Measurements from ENCODE around the gene MAP2K7.
A peak's percentile ranks its signal among the peaks of the same experiment; 100 is the strongest.

The MAP2K7 gene

GRCh38 chr19:7901337-7901736 lies 2.3 kb upstream of the MAP2K7 start:
- TF ChIP-seq, protein P1, sequence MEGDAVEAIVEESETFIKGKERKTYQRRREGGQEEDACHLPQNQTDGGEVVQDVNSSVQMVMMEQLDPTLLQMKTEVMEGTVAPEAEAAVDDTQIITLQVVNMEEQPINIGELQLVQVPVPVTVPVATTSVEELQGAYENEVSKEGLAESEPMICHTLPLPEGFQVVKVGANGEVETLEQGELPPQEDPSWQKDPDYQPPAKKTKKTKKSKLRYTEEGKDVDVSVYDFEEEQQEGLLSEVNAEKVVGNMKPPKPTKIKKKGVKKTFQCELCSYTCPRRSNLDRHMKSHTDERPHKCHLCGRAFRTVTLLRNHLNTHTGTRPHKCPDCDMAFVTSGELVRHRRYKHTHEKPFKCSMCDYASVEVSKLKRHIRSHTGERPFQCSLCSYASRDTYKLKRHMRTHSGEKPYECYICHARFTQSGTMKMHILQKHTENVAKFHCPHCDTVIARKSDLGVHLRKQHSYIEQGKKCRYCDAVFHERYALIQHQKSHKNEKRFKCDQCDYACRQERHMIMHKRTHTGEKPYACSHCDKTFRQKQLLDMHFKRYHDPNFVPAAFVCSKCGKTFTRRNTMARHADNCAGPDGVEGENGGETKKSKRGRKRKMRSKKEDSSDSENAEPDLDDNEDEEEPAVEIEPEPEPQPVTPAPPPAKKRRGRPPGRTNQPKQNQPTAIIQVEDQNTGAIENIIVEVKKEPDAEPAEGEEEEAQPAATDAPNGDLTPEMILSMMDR (IDR thresholded peaks at IDR 0.05; ENCODE audit: low read depth, low read length) = no peak
- in situ Hi-C loops (cut with HindIII; ENCODE audit: low sequenced_read_pairs) = no loop called here
- no peak overlapping the region for H3K4me3 ChIP-seq (ENCODE audit: low read depth, low read length)
- no peak for DNase-seq (ENCODE audit: low read depth, low spot score)

DNA sequence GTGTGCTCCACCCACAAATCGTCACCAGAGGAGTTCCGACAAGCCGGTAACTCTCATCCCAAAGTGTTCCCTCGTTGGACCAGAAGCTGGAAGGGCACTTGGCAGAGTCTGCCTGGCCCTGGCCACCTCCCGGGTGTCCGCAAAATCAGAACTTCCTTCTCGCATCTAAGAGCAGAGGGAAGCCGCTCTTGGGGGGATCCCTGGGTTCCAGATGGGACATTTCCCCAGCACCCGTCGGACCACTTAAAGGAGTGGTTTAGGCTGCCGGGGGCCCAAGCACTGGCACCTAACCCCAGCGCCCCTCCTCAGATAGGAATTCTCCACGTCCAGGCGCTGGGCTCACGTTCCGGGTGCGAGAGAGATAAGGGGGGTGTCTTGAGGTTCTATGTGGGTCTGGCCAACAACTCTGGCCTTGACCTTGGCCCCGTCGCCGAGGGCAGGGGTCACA lies 857 bp upstream of the MAP2K7 start:
- peak overlapping the region; percentile 57 for H3K4me3 ChIP-seq (ENCODE audit: low read depth, low read length)
- TF ChIP-seq, protein P1 (IDR thresholded peaks at IDR 0.05; ENCODE audit: low read depth, low read length) = no peak
- DNase-seq (ENCODE audit: low read depth, low spot score) = no peak
- in situ Hi-C loops (cut with HindIII; ENCODE audit: low sequenced_read_pairs) = no loop called here

DNA sequence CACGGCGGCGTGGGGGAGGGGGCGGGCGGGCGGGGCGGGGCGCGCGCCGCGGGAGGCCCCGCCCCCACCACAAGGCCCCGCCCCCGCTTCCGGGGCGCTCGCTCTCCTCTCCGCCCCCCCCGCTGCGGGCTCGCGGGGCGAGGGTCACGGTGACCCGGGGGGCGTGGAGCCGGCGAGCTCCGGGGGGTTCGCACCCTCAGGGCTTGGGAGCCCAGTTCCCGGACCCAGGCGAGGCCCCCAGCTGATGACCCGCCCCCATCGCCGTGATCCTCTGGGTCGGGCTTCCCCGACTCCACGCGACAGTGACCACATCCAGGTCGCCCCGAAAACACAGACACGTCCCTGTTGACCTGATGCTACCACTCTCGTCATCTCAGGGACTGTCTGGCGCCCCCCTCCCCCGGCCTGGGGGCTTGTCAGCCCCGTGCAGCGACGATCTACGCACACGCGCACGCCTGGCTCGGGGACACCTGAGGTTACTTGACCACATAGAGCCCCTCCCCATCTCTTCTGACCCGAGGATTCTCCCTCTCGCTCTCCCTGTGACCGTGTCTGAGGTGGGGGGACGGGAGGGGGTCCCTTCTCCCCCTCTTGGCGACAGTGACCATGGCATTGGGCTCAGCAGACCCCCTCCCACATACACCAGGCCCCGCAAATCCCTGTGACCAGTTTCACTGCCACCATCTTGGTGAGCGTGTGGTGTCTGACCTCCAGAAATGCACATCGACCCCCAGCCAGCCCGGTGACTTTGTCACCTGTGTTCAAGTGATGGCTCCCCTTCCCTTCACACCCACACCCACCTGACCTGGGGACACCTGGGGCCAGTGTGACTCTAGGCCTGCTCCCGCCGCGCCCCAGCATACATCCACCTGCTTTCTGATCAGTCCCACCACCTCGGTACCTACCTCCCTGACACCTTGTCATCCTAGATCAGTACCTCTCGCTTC lies 670 bp downstream of the MAP2K7 start:
- DNase-seq (ENCODE audit: low read depth, low spot score) = peak; percentile 15
- in situ Hi-C loops (cut with HindIII; ENCODE audit: low sequenced_read_pairs) = no loop called here
- peak overlapping the region; percentile 91 for H3K4me3 ChIP-seq (ENCODE audit: low read depth, low read length)
- TF ChIP-seq, protein P1 (IDR thresholded peaks at IDR 0.05; ENCODE audit: low read depth, low read length) = no peak

GRCh38 chr19:7905268-7905667 lies 1.6 kb downstream of the MAP2K7 start:
- H3K4me3 ChIP-seq (ENCODE audit: low read depth, low read length) = no peak overlapping the region
- DNase-seq (ENCODE audit: low read depth, low spot score) = no peak
- TF ChIP-seq, protein P1 (IDR thresholded peaks at IDR 0.05; ENCODE audit: low read depth, low read length) = no peak
- in situ Hi-C loops (cut with HindIII; ENCODE audit: low sequenced_read_pairs) = no loop called here

- DNase-seq (ENCODE audit: low read depth, low spot score) = no peak
- TF ChIP-seq, protein P1 (IDR thresholded peaks at IDR 0.05; ENCODE audit: low read depth, low read length) = no peak
- no peak overlapping the region for H3K4me3 ChIP-seq (ENCODE audit: low read depth, low read length)
- in situ Hi-C loops (cut with HindIII; ENCODE audit: low sequenced_read_pairs) = no loop called here
Measured at GRCh38 chr19:7905859-7906258, 2.2 kb downstream of the MAP2K7 start.

DNA sequence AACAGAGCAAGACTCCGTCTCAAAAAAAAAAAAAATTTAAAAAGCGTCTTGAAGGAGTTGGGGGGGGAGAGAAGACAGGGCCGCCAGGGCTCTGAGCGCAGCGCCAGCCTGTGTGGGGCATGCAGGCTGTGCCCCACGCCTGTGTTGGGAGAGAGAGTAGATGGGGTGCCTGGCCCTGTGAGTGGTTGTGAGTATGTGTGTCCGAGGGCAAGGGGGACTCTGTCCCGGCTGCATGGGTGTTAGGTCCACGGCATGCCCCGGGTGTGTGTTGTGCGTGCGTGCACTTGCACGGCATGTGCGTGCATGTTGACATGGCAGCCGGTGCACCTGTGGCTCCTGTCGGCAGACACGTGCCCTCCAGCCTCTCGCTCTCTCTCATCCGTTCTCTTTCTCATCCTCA lies 3.4 kb downstream of the MAP2K7 start:
- in situ Hi-C loops (cut with HindIII; ENCODE audit: low sequenced_read_pairs) = no loop called here
- DNase-seq (ENCODE audit: low read depth, low spot score) = no peak
- H3K4me3 ChIP-seq (ENCODE audit: low read depth, low read length) = no peak overlapping the region
- TF ChIP-seq, protein P1 (IDR thresholded peaks at IDR 0.05; ENCODE audit: low read depth, low read length) = no peak

Measured in astrocyte of the spinal cord (primary cell).